Colonic mucosa (tissue), 4 donors: ENCODE measurements around the gene ZNF559. TPM values are rescaled to one million over a fixed set of nuclear protein-coding genes. Genes with fewer than 3 reads are reported as not detected.
"Not testable (repeated sequence)": the region's sequence is repeated elsewhere in the genome, so short reads cannot be mapped to it uniquely, and the experiment has no call there.

Source experiments
- DNase-seq: peaks from one replicate; pipeline ENCODE4 v3.0.0-alpha.2; 2020
- H3K27ac ChIP-seq: fragments of 200-600 bp; one replicate; pipeline ENCODE4 v1.8.0; 2021
- H3K27me3 ChIP-seq: fragments of 200-600 bp; one replicate; pipeline ENCODE4 v1.8.0; 2021
- H3K36me3 ChIP-seq: fragments of 200-600 bp; one replicate; pipeline ENCODE4 v1.8.0; 2021
- H3K4me1 ChIP-seq: fragments of 200-600 bp; one replicate; pipeline ENCODE4 v1.8.0; 2021; ENCODE audit warnings: mild to moderate bottlenecking
- H3K4me3 ChIP-seq: fragments of 200-600 bp; one replicate; pipeline ENCODE4 v1.8.0; 2021
- H3K9ac ChIP-seq, 2 donors: one replicate each; pipeline ENCODE4 v1.7.0; 2013; ENCODE audit warnings: control low read depth in 2 of 2, low read depth in 2 of 2, low read length in 2 of 2
- H3K9me3 ChIP-seq: fragments of 200-600 bp; one replicate; pipeline ENCODE4 v1.8.0; 2021
- intact Hi-C: fragments of 100-400 bp; cut with DNase I; formaldehyde crosslinking; loops from one replicate; pipeline ENCODE4 v1.14.1; 2022
- total RNA-seq, 2 donors: library from RNA; stranded (reverse); fragmentation: NEBNext Ultra II Directional in 1 of 2; extraction: Animal tissue kit (Norgen Biotek cat#: 25700) in 1 of 2; gene quantifications; one replicate each; pipeline ENCODE4 v1.2.1, GENCODE V29; 2021
- TF ChIP-seq, protein P1 (sequence below): fragments of 200-600 bp; IDR thresholded peaks from one replicate; pipeline ENCODE4 v1.8.0; 2022; ENCODE audit warnings: antibody characterized with exemption, mild to moderate bottlenecking
- donor health status: healthy.
- donor health status: DM: no; HTN: no; CAD: no.
- donor health status: DM: no; HTN: no; CAD: no.

Gene ZNF559
- total RNA-seq, 2 donors from 2014 or later = 7.7 to 7.8 TPM

DNA sequence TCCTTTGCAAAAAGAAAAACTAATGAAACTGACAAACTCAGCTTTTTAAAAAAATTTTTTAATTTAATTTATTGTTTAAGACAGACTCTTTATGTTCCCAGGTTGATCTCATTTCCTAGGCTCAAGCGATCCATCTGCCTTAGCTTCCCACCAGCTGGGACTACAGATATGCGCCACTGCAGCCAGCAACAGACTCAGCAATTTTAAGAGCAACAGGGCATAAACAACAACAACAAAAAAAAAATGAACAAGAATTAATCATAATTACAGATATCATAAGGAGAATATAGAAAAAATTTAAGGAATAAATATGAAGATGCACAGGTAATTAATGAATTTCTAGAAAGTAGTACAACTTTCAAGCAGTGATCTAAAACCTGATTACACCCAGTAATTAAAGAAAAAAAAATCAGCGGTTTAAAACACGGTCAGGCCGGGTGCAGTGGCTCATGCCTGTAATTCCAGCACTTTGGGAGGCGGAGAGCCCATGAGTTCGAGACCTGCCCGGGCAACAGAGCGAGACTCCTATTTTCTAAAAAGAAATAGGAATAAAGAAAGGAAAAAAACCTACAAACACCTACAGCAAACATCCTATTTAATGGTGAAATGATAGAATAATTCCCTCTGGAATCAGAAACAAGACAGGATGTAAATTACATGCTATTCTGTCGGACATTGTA, 15.7 kb upstream of the ZNF559 start:
- Histone ChIP-seq H3K27me3 (no peaks in the 10 kb centered on the region), H3K9ac (no peak overlapping the region), H3K4me1 (no peaks in the 10 kb centered on the region), H3K27ac (no peak overlapping the region), H3K4me3 (peak overlapping the region; percentile 81), H3K36me3 (peaks cover 4% of the 10 kb centered on the region), H3K9me3 (peaks cover 3% of the 10 kb centered on the region)
- TF ChIP-seq, protein P1, sequence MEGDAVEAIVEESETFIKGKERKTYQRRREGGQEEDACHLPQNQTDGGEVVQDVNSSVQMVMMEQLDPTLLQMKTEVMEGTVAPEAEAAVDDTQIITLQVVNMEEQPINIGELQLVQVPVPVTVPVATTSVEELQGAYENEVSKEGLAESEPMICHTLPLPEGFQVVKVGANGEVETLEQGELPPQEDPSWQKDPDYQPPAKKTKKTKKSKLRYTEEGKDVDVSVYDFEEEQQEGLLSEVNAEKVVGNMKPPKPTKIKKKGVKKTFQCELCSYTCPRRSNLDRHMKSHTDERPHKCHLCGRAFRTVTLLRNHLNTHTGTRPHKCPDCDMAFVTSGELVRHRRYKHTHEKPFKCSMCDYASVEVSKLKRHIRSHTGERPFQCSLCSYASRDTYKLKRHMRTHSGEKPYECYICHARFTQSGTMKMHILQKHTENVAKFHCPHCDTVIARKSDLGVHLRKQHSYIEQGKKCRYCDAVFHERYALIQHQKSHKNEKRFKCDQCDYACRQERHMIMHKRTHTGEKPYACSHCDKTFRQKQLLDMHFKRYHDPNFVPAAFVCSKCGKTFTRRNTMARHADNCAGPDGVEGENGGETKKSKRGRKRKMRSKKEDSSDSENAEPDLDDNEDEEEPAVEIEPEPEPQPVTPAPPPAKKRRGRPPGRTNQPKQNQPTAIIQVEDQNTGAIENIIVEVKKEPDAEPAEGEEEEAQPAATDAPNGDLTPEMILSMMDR = no peak
- intact Hi-C loops = no loop called here
- no peak for DNase-seq

DNA sequence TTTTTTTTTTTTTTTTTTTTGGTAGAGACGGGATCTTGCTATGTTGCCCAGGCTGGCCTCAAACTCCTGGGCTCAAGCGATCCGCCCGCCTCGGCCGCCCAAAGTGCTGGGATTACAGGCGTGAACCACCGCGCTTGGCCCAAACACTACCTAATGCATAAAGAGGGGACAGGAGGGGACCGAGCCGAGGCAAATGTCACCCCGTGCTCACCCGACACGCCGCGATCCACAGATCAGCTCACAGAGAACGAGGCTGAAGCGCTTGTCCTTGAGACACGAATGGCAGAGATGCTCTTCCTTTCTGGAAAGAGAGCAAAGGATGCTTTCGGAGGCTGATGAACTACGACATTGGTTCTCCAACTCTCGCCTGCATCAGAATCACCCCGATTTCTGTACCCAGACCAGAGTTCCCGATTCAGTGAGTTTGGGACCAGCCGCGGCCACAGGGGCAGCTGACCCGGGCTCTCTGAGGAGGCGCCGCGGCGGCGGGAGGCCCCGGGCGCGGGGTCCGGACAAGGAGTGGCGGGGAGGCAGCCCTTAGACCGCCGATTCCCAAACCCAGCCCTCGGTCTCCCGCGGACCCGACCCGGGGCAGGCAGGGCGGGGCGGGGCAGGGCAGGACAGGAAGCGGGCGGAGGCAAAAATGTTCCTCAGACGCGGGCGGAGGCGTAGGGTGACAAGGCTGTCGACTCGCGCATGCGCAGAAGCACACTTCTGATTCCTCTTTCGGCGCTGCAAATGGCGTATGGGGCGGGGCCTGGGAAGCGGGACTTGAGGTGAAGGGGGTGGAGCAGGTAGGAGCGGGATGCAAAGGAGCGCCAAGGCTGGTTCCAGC, 14.6 kb upstream of the ZNF559 start, which contains the start of gene ZNF699:
TSS of gene ZNF699 (minus strand) at position 700 of the 835 bp plus-strand sequence. CDS start 4,719 bp downstream, outside the sequence.
- no peaks in the 10 kb centered on the region for H3K27me3 ChIP-seq
- intact Hi-C loops = no loop called here
- H3K9ac ChIP-seq = peak within 1 kb of the TSS; percentile 84 to 91
- no peaks in the 10 kb centered on the region for H3K4me1 ChIP-seq
- peak; percentile 98 for DNase-seq
- H3K27ac ChIP-seq = peak within 1 kb of the TSS; percentile 89
- H3K36me3 ChIP-seq = no peaks in the 10 kb centered on the region
- H3K9me3 ChIP-seq = peaks cover 3% of the 10 kb centered on the region
- H3K4me3 ChIP-seq = peak within 1 kb of the TSS; percentile 81
- TF ChIP-seq, protein P1 = no peak

DNA sequence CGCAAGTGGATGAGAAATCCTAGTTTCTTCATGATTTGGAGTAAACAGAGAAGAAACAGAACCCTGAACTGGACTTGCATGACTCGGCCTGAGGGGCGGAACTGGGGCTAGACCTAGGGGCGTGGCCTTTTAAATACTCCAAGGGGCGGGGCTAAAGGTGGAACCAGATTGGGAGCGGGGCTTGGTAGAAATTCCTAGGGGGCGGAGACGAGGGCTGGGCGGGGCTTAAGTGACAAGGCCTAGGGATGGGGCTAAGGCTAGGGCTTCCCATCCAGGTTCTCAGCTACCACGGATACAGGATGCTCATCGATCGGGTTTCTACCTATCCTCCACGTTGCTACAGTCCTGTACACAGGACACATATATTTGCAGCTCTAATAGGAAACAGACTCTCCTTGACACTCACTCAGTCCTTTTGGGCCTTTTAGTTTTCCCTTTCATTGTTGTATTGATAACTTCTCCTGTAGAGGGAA, 14.0 kb upstream of the ZNF559 start:
- H3K9ac ChIP-seq = peak overlapping the region in 1 of 2 donors; percentile 91
- intact Hi-C loops = loop anchor here (5.0 kb wide), 1 partner anchor 272 kb away; the partner anchor contains the start of gene ZNF121

DNA sequence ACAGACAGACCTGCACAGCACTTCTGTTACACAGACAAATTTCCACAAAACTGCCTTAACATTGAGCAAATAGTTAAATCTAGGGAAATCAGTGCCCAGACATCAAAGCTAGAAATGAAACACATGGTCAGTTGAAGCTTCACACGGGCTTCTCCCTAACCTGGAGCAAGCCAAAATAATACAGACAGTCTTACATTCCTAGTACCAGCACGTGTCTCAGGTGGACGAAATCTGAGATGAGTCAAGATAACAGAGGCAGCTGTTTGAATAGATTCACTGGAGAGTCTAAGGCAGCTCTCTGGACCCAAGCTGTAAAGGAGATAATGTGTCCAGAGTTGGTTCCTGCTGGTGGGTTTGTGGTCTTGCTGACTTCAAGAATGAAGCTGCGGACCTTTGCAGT, 10.2 kb upstream of the ZNF559 start:
- Histone ChIP-seq H3K27ac (no peak overlapping the region), H3K9me3 (peaks cover 3% of the 10 kb centered on the region), H3K4me3 (no peak overlapping the region), H3K27me3 (no peaks in the 10 kb centered on the region), H3K4me1 (no peaks in the 10 kb centered on the region), H3K36me3 (no peaks in the 10 kb centered on the region), H3K9ac (no peak overlapping the region)
- TF ChIP-seq, protein P1 = no peak
- intact Hi-C loops = loop anchor here (5.0 kb wide), 1 partner anchor 269 kb away; the partner anchor contains the start of gene ZNF121
- DNase-seq = no peak

More for the DNA sequence above, 14.0 kb upstream of the ZNF559 start:
- H3K4me3 ChIP-seq = peak overlapping the region; percentile 81
- no peaks in the 10 kb centered on the region for H3K27me3 ChIP-seq
- peak; percentile 95 for DNase-seq
- H3K9me3 ChIP-seq = peaks cover 3% of the 10 kb centered on the region
- H3K27ac ChIP-seq = peak overlapping the region; percentile 89
- TF ChIP-seq, protein P1 = no peak
- no peaks in the 10 kb centered on the region for H3K4me1 ChIP-seq
- H3K36me3 ChIP-seq = no peaks in the 10 kb centered on the region

DNA sequence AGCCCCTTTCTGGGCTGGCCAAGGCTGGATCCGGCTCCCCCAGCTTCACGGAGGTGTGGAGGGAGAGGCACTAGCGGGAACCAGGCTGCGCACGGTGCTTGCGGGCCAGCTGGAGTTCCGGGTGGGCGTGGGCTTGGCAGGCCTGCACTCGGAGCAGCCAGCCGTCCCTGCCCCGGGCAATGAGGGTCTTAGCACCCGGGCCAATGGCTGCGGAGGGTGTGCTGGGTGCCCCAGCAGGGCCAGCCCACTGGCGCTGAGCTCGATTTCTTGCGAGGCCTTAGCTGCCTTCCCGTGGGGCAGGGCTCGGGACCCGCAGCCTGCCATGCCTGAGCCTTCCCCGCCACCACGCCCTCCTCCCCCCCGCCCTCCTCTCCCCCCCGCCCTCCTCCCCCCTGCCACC, 2.6 kb upstream of the ZNF559 start:
- Histone ChIP-seq H3K27ac (no peak overlapping the region), H3K4me1 (no peaks in the 10 kb centered on the region), H3K9ac (no peak overlapping the region), H3K4me3 (no peak overlapping the region), H3K27me3 (no peaks in the 10 kb centered on the region), H3K9me3 (no peaks in the 10 kb centered on the region), H3K36me3 (no peaks in the 10 kb centered on the region)
- intact Hi-C loops = loop anchor here (10.0 kb wide), 1 partner anchor 113 kb away; the partner anchor contains the start of gene ZNF266
- no peak for DNase-seq
- TF ChIP-seq, protein P1 = no peak

DNA sequence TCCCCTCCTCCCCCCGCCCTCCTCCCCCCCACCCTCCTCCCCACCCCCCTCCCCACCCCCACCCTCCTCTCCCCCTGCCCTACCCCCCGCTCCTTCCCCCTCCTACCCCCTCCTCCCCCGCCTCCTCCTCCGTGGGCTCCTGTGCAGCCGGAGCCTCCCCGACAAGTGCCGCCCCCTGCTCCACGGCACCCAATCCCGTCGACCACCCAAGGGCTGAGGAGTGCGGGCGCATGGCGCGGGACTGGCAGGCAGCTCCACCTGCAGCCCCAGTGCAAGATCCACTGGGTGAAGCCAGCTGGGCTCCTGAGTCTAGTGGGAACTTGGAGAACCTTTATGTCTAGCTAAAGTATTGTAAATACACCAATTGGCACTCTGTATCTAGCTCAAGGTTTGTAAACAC, 2.2 kb upstream of the ZNF559 start:
- H3K4me1 ChIP-seq, H3K27ac ChIP-seq, H3K9ac ChIP-seq, H3K36me3 ChIP-seq, DNase-seq, H3K9me3 ChIP-seq, H3K27me3 ChIP-seq, H3K4me3 ChIP-seq: not testable (repeated sequence)
- intact Hi-C loops = loop anchor here (10.0 kb wide), 1 partner anchor 113 kb away; the partner anchor contains the start of gene ZNF266

DNA sequence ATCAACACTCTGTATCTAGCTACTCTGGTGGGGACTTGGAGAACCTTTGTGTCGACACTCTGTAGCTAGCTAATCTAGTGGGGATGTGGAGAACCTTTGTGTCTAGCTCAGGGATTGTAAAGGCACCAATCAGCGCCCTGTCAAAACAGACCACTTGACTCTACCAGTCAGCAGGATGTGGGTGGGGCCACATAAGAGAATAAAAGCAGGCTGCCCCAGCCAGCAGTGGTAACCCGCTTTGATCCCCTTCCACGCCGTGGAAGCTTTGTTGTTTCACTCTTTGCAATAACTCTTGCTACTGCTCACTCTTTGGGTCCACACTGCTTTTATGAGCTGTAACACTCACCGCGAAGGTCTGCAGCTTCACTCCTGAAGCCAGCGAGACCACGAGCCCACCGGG, 1.8 kb upstream of the ZNF559 start:
- not testable (repeated sequence) for H3K36me3 ChIP-seq, DNase-seq, H3K9ac ChIP-seq, H3K27ac ChIP-seq, H3K9me3 ChIP-seq, H3K27me3 ChIP-seq, H3K4me1 ChIP-seq, H3K4me3 ChIP-seq
- intact Hi-C loops = loop anchor here (10.0 kb wide), 1 partner anchor 113 kb away; the partner anchor contains the start of gene ZNF266
